NCI-H187 (cell line): ENCODE measurements around the gene SMIM24.
A peak's percentile ranks its signal among the peaks of the same experiment; 100 is the strongest.
"Not testable (repeated sequence)": the region's sequence is repeated elsewhere in the genome, so short reads cannot be mapped to it uniquely, and the experiment has no call there.

ENCODE experiments used
- DNase-seq, 2 experiments: peaks; one replicate each; lab custom pipeline; 2025; lab: John Stamatoyannopoulos, UW

SMIM24 gene

DNA sequence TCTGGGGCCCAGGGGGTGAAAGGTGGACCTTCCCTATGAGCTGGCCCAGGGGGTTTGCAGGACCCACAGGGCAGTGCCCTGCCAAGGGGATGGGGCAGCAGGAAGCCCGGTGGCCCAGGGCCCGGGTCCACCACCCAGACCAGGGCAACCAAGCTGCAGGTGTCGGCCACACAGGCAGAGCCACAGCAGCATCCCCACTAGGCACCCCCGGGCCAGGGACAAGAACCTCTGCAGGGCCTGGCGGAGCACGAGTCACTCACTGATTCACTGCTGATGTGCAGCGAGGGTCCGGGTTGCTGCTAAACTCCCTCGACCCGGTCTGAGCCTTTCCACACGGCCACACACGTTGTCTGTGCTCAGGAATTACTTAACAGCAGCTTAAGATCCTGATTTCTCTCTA lies 34.6 kb upstream of the SMIM24 start:
- no peak for DNase-seq

DNA sequence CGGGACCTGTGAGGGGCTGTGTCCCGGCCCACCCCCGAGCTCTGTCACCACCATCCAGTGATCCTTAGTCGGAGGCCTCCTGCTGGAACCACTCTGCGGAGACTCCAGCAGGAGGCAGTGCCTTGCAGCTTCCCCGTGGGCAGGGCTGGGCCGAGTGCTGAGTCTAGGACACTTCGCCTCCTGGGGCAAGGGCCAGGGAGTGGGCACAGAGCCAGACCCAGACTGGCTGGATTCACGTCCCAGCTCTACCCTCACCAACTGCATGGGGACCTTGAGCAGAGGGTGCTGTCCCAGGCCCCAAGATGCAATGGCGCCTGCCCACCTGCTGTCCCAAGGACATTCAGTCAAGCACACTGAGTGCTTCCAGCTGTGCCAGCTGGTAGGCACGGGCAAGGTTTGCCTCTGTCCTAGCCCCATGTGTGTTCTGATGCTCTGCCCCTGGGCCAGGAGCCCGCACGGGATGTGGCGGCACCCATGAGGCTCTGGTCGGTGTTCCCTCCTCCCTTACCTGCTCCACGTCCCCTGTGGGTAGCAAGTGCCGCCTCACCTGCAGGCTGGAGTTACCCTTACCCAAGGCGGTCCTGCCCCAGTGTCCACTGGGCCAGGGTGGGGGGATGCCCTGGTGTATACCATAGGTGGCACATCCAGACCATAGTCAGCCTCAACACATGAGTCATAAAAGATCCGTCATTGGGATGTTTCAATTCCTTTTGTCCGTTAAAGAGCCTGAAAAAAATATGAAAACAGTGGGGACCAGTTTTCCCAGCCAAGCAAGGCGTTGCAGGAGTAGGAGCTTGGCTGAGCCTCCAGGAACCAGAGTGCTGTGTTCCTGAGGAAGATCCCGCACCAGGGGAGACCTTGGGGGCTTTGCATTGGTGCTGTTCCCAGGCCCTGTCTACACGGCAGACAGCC lies 33.2 kb upstream of the SMIM24 start:
- no peak for DNase-seq

DNA sequence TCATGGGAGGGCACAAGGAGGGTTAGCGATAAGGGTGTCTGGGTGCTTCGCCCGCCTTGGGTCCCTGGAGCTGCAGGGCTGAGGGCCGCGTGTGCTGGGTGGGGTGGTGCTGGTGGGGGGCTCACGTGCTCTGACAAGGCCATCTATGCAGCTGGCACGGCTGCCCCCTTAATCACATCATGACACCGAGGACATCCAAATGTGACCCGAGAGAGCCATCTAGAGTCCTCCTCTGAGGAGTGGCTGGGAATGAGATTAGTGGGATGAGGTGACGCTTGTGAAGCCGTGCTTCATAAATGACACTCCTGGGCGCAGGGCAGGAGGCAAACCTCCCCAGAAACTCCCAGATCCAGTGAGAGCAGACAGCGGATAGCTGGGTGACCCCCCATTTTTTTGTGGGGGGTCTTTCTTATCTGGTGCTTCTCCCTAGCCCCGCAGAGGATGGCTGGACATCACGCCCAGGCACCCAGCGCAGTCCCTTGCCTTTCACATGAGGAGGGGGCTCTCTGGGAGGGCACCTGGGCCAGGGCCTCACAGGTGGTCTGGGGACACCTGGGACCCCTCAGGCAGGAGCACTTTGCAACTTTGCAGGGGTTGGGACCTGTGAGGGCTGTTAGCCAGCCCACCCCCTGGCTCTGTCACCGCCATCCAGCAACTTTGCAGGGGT lies 32.4 kb upstream of the SMIM24 start:
- no peak for DNase-seq

DNA sequence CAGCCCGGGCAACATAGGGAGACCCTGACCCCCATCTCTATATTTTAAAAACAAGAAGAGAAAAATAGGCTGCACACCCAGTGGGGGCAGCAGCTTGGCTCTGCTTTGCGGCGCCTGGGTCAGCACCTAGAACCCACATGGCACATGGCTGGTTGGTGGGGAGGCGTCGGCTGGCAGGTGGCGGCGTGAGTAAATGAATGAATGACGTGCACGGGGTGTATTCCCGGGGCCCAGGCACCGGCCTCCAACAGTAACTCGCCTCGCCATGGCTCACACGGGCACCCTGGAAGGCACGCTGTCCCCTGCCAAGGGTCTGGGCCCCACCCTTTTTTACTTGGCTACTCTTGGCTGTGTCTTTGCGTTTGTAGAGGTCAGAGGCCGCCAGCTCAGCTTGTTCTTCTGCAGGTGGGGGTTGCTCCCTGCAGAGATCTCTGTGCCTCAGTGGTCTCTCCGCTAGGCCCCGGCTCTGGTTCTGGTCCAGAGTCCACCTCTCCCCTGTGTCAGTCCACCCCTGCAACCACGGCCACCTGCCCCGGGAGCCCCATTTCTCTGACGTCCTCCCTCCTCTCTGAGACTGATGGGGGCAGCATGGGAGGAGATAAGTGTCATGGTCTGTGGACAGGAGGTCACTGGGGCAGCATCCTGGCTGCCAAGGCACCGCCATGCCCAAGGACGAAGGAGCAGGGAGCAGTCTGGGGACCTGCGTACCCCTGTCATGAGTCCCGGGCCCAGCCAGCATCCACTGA lies 31.4 kb upstream of the SMIM24 start:
- no peak for DNase-seq

DNA sequence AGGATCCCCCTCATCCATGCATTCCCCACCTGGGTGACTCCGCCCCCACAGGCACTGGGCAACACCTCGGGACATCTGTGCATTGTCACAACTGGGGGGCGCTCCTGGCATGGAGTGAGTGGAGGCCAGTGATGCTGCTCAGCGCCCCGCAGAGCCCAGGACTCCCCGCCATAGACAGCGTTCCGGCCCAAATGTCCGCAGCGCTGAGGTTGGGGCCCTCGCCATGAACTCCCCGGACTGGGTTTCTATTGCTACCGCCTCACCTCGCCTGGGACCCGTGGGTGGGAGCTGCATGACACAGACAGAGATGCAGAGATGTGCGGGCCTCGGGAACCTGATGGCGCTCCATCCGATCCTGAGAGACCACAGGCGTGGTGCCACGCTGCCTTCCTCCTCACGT lies 30.4 kb upstream of the SMIM24 start:
- no peak for DNase-seq

DNA sequence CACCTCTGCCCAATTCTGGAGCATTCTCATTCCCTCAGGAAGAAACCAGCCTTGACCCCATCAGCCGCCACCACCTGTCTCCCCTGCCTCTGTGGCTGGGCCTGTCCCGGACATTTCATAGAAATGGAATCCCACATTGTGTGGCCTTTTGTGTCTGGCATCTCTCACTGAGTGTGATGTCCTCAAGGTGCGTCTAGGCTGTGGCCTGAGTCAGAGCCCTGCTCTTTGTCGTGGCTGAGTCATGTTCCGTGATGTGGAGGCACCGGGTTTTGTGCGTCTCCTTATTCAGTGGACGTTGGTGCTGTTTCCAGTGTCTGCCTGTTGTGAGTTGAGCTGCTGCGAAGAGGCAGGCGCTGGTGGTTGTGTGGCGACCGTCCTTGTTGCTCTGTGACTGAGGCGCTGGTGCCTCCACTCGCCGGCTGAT lies 29.3 kb upstream of the SMIM24 start:
- DNase-seq, result no peak

DNA sequence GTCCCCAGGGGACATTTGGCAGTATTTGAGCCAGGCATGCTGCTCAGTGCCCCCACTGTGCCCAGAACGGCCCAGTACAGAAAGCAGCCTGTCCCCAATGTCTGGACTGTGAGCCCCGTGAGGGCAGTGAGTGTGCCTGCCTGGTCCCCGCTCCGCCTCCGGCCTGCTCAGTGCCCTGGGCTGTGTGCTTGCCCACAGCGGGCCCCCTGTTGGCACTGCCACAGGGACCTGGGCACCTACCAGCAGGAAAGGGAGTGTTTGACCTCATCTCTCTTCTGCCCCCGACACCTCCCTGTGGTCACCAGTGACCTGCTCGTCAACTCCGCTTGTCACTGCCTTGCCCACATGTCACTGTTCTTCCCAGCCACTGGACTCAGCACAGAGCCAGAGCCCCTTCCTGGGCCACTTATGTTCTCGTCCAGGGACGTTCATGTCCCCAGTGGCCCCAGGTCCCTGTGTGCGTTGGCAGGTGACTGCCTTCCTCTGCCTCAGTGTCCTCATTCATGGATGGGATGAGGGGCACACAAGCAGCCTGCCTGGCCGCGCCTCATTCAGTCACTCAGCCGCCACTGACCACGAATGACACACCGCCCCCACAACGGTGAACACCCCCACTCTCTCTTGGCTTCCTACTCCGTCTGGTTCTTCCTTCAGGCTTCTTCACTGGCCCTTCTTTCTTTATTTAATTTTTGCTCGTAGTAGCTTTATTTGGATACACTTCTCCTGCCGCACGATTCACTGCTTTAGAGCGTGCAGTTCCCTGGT lies 28.6 kb upstream of the SMIM24 start:
- DNase-seq, result no peak

DNA sequence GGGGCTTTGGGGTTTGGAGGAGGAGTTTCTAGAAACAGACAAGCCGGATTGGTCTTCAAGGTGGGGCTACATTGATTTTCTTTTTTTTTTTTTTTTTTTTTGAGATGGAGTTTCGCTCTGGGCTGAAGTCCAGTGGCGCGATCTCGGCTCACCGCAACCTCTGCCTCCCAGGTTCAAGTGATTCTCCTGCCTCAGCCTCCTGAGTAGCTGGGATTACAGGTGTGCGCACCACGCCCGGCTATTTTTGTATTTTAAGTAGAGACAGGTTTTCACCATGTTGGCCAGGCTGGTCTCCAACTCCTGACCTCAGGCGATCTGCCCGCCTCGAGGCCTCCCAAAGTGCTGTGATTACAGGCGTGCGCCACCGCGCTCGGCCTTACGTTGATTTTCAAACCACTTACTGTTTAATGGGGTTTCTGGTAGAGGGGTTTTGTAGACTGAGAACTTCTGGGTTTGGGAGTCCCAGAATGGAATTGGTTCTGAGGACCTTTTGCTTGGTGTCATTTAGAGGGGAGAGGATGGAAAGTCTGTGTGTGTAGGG lies 27.9 kb upstream of the SMIM24 start:
- DNase-seq, result not testable (repeated sequence)

DNA sequence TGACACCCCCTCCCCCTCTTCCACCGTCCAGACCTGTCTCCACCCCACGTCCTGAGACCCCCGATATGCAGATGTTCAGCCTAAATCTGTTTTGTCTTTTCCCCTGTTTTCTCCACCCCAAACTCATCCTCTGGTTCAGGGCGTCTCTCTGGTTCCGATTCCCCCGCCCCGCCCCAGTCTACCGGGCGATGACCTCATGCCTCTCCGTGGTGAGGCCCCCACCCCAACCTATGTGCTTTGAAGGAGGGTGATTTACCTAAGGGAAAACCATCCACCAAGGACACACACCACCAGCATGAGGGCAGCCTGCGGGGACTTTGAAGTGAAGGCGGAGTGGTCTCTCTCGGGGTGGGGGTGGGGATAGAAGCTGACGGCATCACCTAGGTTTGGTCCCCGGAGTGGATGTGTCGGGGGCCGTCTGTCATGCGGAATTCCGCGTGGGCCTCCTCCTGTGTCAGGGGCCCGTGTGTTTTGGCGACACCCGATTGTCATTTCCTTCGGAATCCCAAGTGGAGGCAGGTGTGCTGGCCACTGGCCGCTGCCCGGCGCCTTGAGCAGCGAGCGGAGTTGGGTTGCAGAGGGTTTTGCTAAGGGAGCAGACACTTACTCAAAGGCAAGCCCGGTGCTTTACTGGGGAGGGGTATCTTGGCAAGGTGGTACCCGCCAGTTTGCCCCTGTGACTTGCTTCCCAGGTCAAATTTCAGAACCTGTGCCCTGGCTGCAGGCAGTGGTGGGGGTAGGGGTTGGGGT lies 27.2 kb upstream of the SMIM24 start:
- no peak for DNase-seq

DNA sequence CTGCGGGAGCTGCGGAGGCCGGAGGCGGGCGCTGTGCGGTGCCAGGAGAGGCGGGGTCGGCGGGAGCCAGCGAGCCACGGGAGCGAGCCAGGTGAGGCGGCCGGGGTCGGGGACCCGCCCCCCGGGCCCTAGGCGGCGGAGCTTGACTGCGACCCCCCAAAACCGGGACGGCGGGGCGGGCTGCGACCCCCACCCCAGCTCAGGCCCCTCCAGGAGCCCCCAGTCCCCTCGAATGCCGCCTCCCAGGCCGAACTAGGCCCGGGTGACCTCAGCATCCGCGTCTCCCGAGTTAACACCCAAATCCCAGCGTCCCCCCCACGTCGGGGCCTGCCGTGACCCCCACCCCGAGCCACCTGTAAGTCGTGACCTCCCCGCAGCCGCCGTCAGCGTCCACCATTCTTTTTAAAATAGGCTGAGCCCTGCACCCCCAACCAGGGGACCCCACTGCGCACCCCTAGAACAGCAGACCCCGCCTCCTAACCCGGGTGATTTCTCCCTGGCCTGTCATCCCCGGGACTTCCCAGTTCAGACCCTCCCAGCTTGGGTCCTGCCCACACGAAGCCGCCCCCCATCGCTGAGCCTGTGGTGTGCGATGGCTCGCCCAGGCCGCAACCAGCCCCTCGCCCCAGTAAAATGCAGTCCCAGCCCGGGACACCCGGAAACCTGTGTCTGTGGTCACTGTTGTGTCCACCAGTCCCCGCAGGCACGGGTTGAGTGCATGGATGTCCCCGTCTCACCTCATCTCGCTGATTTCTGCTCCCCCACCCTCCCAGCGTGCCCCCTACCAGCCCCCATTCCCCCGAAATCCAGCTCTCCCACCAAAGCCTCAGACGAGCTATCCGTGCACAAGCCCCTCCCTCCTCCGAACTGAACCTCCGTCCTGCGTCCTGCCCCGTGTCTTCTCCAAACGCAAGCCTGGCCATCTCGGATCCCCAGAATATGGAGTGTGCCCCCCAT lies 26.3 kb upstream of the SMIM24 start:
- no peak for DNase-seq

DNA sequence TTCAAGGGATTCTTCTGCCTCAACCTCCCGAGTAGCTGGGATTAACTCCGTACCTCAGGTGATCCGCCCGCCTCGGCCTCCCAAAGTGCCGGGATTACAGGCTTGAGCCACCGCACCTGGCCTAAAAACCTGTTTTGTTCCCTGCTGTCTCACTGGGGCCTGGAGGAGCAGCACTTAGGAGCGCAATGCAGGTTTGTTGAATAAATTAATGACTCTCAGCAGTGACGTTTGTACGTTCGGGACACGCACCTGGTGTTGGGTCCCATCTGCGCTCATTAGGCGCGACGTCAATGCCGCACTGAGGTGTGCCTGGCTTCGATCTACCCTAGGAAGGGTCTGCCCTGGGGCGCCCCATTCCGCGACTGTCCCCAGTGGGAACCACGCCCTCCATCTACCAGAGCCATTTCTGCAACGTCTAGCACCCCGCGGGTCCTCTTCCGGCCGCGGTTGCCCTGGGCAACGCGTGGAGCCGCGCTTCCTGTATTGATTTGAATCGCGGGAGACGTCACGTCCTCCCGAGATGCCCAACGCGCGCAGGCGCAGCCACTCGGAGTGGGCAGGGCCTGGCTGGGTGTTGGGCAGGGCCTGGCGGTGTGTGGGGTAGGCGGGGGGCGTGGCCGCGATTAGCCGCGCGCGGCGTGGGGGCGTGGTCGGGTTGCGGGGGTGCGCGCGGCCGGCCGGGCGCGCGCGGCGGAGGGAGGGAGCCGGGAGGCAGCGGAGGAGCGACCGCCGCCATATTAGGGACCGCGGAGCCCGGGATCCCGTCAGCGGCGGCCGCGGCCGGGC lies 25.5 kb upstream of the SMIM24 start, which contains the start of gene FZR1:
TSS of gene FZR1 (plus strand) at position 714 of the 786 bp plus-strand sequence. CDS start 16,679 bp downstream, outside the sequence.
- DNase-seq, result peak; percentile 97 to 99

DNA sequence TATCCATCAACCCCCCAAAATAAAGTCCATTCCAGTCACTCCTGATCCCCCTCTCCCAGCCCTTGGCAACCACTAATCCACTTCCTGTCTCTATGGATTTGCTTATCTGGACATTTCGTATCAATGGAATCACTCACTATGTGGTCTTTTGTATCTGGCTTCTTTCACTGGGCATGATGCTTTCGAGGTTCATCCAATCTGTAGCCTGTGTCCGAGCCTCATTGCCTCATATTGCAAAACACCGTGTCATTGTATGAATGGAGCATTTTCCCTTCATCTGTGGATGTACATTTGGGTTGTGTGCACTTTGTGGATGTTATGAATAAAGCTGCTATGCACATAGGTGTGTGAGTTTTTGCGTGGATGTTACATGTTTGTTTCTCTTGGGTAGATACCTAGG lies 24.4 kb upstream of the SMIM24 start:
- DNase-seq, result no peak

DNA sequence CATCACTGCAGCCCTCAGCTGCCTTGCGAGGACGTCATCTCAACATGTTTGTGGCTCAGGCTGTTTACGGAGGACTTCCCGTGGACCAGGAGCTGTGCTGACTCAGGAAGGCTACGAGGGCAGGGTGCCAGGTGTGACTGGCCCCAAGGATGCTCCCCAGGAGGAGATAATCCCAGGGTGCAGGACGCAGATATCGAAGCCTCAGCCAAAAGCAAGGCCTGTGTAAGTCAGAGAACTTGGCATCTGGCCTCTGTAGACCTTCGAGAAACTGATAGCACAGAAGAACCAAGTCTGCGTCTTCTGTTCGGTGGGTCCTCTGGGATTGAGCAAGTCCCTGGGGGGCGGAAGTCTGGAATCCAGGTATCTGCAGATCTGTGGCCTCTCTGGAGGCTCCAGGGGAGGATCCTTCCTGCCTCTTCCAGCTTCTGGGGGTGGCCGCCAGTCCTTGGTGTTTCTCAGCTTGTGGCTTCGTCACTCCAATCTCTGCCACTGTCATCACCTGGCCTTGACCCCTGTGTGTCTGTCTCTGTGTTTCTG lies 22.8 kb upstream of the SMIM24 start:
- DNase-seq, result no peak

DNA sequence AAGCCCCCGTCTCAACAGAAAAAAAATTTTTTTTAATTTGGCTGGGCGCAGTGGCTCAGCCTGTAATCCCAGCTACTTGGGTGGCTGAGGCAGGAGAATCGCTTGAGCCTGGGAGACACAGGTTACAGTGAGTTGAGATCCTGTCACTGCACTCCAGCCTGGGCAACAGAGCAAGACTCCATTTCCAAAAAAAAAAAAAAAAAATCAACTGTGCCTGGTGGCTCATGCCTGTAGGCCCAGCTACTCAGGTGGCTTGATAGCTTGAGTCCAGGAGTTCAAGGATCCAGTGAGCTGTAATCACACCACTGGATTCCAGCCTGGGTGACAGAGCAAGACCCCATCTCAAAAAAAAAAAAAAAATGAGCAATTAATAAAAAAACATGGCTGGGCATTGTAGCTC lies 21.5 kb upstream of the SMIM24 start:
- DNase-seq, result no peak

DNA sequence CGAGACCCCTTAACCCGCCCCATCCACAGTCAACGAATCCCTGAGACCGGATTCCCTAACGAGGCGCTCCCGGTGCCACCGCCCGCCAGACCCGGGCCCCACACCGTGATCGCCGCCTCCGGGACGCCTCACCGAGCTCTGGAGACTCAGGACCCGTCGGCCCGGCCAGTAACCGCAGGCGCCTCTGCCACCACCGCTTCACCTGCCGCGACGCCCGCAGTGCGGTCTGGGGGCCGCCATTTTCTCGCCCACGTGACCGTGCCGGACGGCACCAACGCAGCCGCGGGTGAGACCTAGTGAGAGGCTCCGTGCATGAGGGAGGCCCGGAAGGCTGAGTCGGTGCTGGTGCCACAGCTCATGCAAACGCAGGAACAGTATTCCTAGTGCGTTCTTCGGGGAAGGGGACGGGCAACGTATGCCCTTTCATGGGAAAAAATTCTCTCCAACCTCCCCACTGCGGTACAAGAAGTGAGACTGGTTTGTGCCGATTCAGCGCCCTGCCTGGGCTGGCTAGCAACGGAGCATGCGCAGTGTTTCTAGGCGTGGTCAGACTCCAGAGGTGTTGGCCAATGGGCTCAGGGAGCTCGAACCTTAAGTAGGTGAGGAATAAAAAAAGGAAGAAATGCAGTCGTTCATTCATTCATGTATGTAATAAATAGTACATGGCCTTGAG lies 20.2 kb upstream of the SMIM24 start, which contains the start of gene DOHH:
TSS of gene DOHH (minus strand) at position 246 of the 673 bp plus-strand sequence. CDS start 3,860 bp downstream, outside the sequence.
- peak; percentile 96 to 98 for DNase-seq

DNA sequence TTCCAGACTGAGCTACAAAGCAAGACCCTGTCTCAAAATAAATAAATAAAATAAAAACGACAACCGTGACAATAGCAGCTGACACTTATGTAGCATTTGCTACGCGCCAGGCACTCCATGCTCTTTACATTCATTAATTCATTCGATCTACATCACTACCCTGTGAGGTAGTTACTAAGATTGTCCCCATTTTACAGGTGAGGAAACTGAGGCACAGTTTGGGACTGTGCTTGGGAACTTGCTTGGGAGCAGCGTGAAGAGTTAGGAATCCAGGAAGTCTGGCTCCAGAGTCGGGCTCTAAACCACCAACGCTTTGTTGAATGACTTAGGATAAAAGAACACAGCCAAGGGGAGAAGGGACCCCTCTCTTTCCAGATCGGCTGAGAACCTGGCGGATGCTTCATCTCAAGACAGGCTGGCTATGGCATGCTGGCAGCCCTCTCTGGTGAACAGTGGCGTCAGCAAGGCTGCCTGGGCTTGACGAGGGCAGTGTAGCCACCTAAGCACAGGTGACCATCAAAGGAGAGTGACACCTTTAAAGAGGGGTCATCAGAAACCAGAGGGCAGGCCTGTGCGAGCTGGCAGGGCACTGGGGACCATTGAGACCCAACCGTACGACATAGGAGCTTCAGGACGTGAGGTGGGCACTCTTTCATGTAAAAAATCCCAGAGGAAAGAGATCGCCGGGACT lies 19.6 kb upstream of the SMIM24 start:
- DNase-seq, result no peak
